ENCODE data around the gene OR8A1. TPM values are rescaled to one million over a fixed set of nuclear protein-coding genes. Genes with fewer than 3 reads are reported as not detected.
A peak's percentile ranks its signal among the peaks of the same experiment; 100 is the strongest.

Gene OR8A1
- under 1 TPM in 2 of 3 donors, not detected in 1; 0.03 TPM for polyA plus RNA-seq (ENCODE audit: insufficient read length in 3 of 3)

GRCh38 chr11:124569697-124570096, at the start of gene OR8A1:
OR8A1 (plus strand) TSS chr11:124569997; CDS start chr11:124570120, 123 bp downstream.
- DNase-seq (ENCODE audit: low read depth in 3 of 3, low spot score in 2 of 3) = no peak

- no peak for DNase-seq (ENCODE audit: low read depth in 3 of 3, low spot score in 2 of 3)
Observed at GRCh38 chr11:124520550-124520854, 49.3 kb upstream of the OR8A1 start.

GRCh38 chr11:124533626-124534025, 36.2 kb upstream of the OR8A1 start:
- DNase-seq (ENCODE audit: low read depth in 3 of 3, low spot score in 2 of 3) = no peak

GRCh38 chr11:124534051-124534450, 35.7 kb upstream of the OR8A1 start:
- no peak for DNase-seq (ENCODE audit: low read depth in 3 of 3, low spot score in 2 of 3)

GRCh38 chr11:124535552-124536232, 34.1 kb upstream of the OR8A1 start:
- no peak for DNase-seq (ENCODE audit: low read depth in 3 of 3, low spot score in 2 of 3)

- DNase-seq (ENCODE audit: low read depth in 3 of 3, low spot score in 2 of 3) = no peak
Observed at GRCh38 chr11:124536520-124536919, 33.3 kb upstream of the OR8A1 start.

- no peak for DNase-seq (ENCODE audit: low read depth in 3 of 3, low spot score in 2 of 3)
Observed at GRCh38 chr11:124538019-124538418, 31.8 kb upstream of the OR8A1 start.

GRCh38 chr11:124541204-124541603, 28.6 kb upstream of the OR8A1 start:
- DNase-seq (ENCODE audit: low read depth in 3 of 3, low spot score in 2 of 3) = no peak

- DNase-seq (ENCODE audit: low read depth in 3 of 3, low spot score in 2 of 3) = no peak
Observed at GRCh38 chr11:124543145-124543544, 26.7 kb upstream of the OR8A1 start.

GRCh38 chr11:124543554-124543953, 26.2 kb upstream of the OR8A1 start, which contains the start of gene OR8B12:
OR8B12 (minus strand) TSS chr11:124543654; CDS start chr11:124543654, 0 bp downstream.
- no peak for DNase-seq (ENCODE audit: low read depth in 3 of 3, low spot score in 2 of 3)

GRCh38 chr11:124551189-124551588, 18.6 kb upstream of the OR8A1 start:
- DNase-seq (ENCODE audit: low read depth in 3 of 3, low spot score in 2 of 3) = no peak

- DNase-seq (ENCODE audit: low read depth in 3 of 3, low spot score in 2 of 3) = no peak
Observed at GRCh38 chr11:124551987-124552386, 17.8 kb upstream of the OR8A1 start.

- DNase-seq (ENCODE audit: low read depth in 3 of 3, low spot score in 2 of 3) = no peak
Observed at GRCh38 chr11:124556828-124557227, 13.0 kb upstream of the OR8A1 start.

- no peak for DNase-seq (ENCODE audit: low read depth in 3 of 3, low spot score in 2 of 3)
Observed at GRCh38 chr11:124570160-124570559, 363 bp downstream of the OR8A1 start.

- no peak for DNase-seq (ENCODE audit: low read depth in 3 of 3, low spot score in 2 of 3)
Observed at GRCh38 chr11:124577716-124578427, 8.1 kb downstream of the OR8A1 start.

- no peak for DNase-seq (ENCODE audit: low read depth in 3 of 3, low spot score in 2 of 3)
Observed at GRCh38 chr11:124578761-124579160, 9.0 kb downstream of the OR8A1 start.

- DNase-seq (ENCODE audit: low read depth in 3 of 3, low spot score in 2 of 3) = no peak
Observed at GRCh38 chr11:124581817-124582216, 12.0 kb downstream of the OR8A1 start.

GRCh38 chr11:124582565-124582964, 12.8 kb downstream of the OR8A1 start:
- no peak for DNase-seq (ENCODE audit: low read depth in 3 of 3, low spot score in 2 of 3)

- no peak for DNase-seq (ENCODE audit: low read depth in 3 of 3, low spot score in 2 of 3)
Observed at GRCh38 chr11:124583781-124584180, 14.0 kb downstream of the OR8A1 start.

GRCh38 chr11:124584681-124585372, 15.0 kb downstream of the OR8A1 start:
- DNase-seq (ENCODE audit: low read depth in 3 of 3, low spot score in 2 of 3) = no peak

GRCh38 chr11:124586238-124586860, 16.6 kb downstream of the OR8A1 start:
- peak; percentile 27 to 38 (median 29) for DNase-seq (ENCODE audit: low read depth in 3 of 3, low spot score in 2 of 3)
